Activated CD4-positive, alpha-beta memory T cell treated with anti-CD3 and anti-CD28 coated beads, Interleukin-2, amount 10 ng/mL, durations not matched to agents 7 days and 5 days (primary cell): Measurements from ENCODE around the gene NMNAT2. TPM values are rescaled to one million over a fixed set of nuclear protein-coding genes. Genes with fewer than 3 reads are reported as not detected.

Experiments used
- CTCF ChIA-PET: fragments of 350-600 bp; sonication (Branson Sonifier 250); formaldehyde crosslinking; loops from one replicate; lab custom pipeline; 2021; ENCODE audit warnings: antibody characterized with exemption, inconsistent platforms; lab: Charles Lee
- POLR2A ChIA-PET: fragments of 350-600 bp; sonication (Branson Sonifier 250); formaldehyde crosslinking; loops from one replicate; lab custom pipeline; 2021; ENCODE audit warnings: antibody characterized with exemption; lab: Charles Lee
- DNase-seq: peaks from one replicate; pipeline ENCODE4 v3.0.0-alpha.2; 2020
- H3K27ac Mint-ChIP-seq: one replicate; pipeline ENCODE4 v1.8.0; 2021; ENCODE audit warnings: mild to moderate bottlenecking, mixed read lengths
- H3K27me3 Mint-ChIP-seq: one replicate; pipeline ENCODE4 v1.8.0; 2021; ENCODE audit warnings: mixed read lengths
- H3K36me3 Mint-ChIP-seq: one replicate; pipeline ENCODE4 v1.8.0; 2021; ENCODE audit warnings: low read depth, mixed read lengths
- H3K4me1 Mint-ChIP-seq: one replicate; pipeline ENCODE4 v1.8.0; 2021; ENCODE audit warnings: mixed read lengths
- H3K4me3 Mint-ChIP-seq: one replicate; pipeline ENCODE4 v1.8.0; 2021; ENCODE audit warnings: mild to moderate bottlenecking, mixed read lengths
- H3K9me3 Mint-ChIP-seq: one replicate; pipeline ENCODE4 v1.8.0; 2021; ENCODE audit warnings: mixed read lengths
- total RNA-seq, 2 experiments: library from RNA; stranded (reverse); gene quantifications; one replicate each; pipeline ENCODE4 v1.2.3, GENCODE V29; 2021

NMNAT2 gene
- total RNA-seq, 2 experiments from 2014 or later, result 0.03 to 0.28 TPM

DNA sequence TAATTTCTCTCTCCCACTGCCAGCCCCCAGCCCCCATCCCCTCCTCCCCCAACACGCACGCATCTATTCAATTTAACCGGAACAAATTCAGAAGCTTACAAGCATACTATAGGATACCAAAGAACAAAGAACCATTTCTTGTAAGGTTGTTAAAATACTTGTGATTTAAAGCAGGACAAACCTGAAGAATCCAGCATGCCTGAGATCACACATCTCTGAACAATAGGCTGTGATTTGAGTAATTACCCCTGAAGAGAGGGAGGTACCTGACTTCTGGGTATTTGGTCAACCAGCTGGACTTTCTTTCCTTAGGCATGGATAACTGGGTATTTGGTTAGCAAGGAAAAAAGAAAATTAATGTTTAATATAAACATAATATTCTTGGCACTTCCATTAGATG, 105.1 kb downstream of the NMNAT2 start:
- no peak overlapping the region for H3K27ac Mint-ChIP-seq
- H3K36me3 Mint-ChIP-seq, result no peaks in the 10 kb centered on the region
- POLR2A ChIA-PET, result no interaction called here
- H3K4me3 Mint-ChIP-seq, result no peak overlapping the region
- CTCF ChIA-PET, result no interaction called here
- H3K27me3 Mint-ChIP-seq, result peaks cover 7% of the 10 kb centered on the region
- no peaks in the 10 kb centered on the region for H3K4me1 Mint-ChIP-seq
- DNase-seq, result no peak
- no peaks in the 10 kb centered on the region for H3K9me3 Mint-ChIP-seq

DNA sequence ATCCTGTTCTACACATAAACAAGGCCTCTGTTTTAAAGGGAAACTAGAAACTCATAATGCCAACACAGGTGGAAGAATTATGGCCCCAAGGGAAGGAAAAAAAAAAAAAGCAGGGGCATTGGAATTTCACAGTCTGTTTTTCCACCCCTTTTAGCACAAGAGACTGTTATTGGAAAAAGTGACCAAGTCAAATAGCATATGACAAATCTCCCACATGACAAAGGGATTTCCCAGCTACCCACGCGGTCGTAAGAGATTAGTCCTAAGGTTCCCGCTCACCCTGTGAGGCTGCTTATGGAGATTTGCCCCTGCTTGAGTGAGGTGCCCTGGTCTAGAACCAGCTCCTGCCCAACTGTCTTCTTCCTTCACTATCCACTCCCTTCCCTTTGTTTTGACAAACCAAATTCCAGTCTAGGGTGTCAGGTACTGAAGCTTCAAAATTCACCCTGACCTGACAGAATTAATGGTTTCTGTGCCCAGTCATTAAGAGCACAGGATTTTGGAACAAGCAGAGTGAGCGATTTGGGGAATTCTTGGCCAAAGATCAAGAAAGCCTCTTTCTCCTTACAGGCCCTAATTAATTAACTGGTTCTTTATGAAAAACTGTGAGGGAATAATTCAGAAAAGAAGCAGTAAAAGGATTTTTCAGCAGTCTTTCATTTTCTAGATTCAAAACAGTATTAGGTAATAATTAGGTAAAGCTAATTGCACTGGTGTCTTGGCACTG, 107.3 kb downstream of the NMNAT2 start:
- no peaks in the 10 kb centered on the region for H3K36me3 Mint-ChIP-seq
- POLR2A ChIA-PET, result no interaction called here
- H3K27ac Mint-ChIP-seq, result no peak overlapping the region
- H3K4me1 Mint-ChIP-seq, result no peaks in the 10 kb centered on the region
- H3K4me3 Mint-ChIP-seq, result no peak overlapping the region
- H3K27me3 Mint-ChIP-seq, result peaks cover 5% of the 10 kb centered on the region
- CTCF ChIA-PET, result no interaction called here
- DNase-seq, result no peak
- H3K9me3 Mint-ChIP-seq, result no peaks in the 10 kb centered on the region

DNA sequence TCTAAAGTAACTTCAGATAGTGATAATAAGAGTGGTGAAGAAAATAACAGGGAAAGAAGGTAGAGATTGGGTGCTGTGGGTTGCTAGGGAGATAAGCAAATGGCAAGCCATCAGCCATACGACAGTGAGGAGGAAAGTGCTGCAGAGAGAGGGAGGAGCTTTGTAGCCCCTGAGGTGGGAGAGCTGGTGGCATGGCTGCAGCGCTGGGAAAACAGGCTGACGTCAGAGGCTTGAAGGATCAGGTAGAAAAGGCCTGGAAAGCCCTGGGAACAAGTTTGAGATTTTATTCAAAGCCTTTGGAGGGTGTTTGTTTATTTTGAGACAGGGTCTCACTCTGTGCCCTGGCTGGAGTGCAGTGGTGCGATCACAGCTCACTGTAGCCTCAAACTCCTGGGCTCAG, 109.5 kb downstream of the NMNAT2 start:
- peaks cover 6% of the 10 kb centered on the region for H3K27me3 Mint-ChIP-seq
- ChIA-PET POLR2A (no interaction called here), CTCF (no interaction called here)
- H3K27ac Mint-ChIP-seq, result no peak overlapping the region
- H3K9me3 Mint-ChIP-seq, result no peaks in the 10 kb centered on the region
- DNase-seq, result no peak
- H3K36me3 Mint-ChIP-seq, result no peaks in the 10 kb centered on the region
- no peak overlapping the region for H3K4me3 Mint-ChIP-seq
- no peaks in the 10 kb centered on the region for H3K4me1 Mint-ChIP-seq

DNA sequence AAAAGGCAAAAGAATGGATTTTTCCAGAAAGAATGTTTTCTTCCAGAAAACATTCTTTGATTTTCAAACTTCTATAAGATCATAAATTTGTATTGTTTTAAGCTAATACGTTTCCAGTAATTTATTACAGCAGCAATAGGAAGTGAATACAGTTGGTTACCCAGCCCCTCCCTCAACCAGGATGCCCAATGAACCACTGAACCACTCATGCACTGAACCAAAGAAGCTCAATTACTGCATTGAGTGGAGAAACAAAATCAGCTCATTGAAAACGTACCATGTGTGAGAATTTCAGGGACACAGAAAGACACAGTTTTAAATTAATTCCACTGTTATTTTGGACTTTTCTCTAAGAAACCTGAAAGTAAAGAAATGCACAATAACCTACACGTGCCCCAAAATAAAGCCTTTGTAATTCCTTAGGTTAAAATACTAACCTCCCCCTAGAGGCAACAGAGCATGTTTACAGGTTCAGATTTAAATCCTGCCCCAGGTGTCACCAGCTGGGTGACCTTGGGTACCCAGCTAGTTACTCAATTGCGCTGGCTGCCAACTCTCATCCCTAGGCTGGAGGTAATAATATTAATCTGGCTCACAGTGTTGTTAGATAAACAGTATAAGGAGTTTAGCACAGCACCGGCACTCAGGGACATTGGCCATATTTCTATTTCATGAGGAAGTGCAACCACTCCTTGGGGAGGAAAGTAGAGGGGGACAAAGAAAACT, 111.7 kb downstream of the NMNAT2 start:
- no peaks in the 10 kb centered on the region for H3K4me1 Mint-ChIP-seq
- no peaks in the 10 kb centered on the region for H3K36me3 Mint-ChIP-seq
- H3K9me3 Mint-ChIP-seq, result no peaks in the 10 kb centered on the region
- no peak overlapping the region for H3K27ac Mint-ChIP-seq
- no peak for DNase-seq
- peaks cover 6% of the 10 kb centered on the region for H3K27me3 Mint-ChIP-seq
- no peak overlapping the region for H3K4me3 Mint-ChIP-seq
- ChIA-PET CTCF (interaction anchor here (0.8 to 2.0 kb wide), 3 partner anchors 12 to 300 kb away, joined by 3 to 11 read pairs (median 3); no protein-coding TSS in a partner anchor), POLR2A (no interaction called here)

DNA sequence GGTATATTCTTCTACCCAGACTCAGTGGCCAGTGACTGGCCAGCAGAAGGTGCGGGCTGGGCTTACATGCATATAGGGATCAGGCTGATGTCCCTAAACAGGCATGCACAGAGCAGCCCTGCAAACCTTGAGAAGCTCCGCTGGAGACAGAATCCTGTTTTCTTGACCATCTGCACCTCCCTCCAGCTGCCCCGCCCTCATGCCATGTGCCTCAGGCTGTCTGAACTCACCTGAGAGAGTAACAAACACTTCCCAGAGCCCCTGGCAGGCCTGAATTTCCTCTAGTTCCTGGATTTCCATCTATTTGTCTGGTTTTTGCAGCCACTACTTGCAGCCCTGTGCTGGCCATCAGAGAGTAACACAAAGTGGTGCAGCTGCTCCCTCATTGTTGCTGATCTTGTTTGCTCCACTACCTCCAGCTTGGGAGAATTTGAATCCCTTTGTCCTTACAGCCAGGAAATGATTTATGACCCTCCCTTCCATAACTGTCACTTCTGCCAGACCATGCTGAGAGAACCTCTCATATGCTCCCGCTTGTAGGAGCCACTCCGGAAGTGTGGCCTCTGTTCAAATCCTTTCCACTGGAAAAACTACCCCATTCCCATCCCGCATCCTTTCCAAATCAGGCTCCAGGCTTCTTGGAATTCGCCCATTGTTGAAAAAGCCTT, 113.6 kb downstream of the NMNAT2 start:
- CTCF ChIA-PET, result no interaction called here
- no peak overlapping the region for H3K27ac Mint-ChIP-seq
- POLR2A ChIA-PET, result no interaction called here
- no peak overlapping the region for H3K4me3 Mint-ChIP-seq
- H3K4me1 Mint-ChIP-seq, result no peaks in the 10 kb centered on the region
- no peaks in the 10 kb centered on the region for H3K36me3 Mint-ChIP-seq
- H3K27me3 Mint-ChIP-seq, result peaks cover 6% of the 10 kb centered on the region
- H3K9me3 Mint-ChIP-seq, result no peaks in the 10 kb centered on the region
- DNase-seq, result no peak

DNA sequence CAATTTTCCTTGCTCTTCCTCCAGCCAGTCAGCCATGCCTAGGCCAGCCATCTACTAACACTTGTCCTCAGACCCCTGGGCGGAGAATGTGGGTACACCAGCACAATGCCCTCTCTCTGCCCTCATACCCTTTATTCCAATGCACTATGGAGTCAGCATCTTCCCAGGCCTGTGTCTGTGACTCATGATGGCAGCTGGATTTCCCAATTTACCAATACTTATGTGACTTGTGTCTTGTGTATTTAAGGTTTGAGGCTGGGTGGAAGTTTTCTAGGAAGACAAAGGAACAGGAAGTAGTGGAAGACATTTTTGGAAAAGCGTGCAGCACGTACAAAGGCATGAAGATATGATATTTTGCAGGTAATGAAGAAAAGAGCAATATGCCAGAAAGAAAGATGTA, 114.3 kb downstream of the NMNAT2 start:
- no peak overlapping the region for H3K27ac Mint-ChIP-seq
- H3K4me1 Mint-ChIP-seq, result no peaks in the 10 kb centered on the region
- ChIA-PET CTCF (no interaction called here), POLR2A (no interaction called here)
- no peaks in the 10 kb centered on the region for H3K9me3 Mint-ChIP-seq
- H3K27me3 Mint-ChIP-seq, result peaks cover 6% of the 10 kb centered on the region
- H3K4me3 Mint-ChIP-seq, result no peak overlapping the region
- no peaks in the 10 kb centered on the region for H3K36me3 Mint-ChIP-seq
- DNase-seq, result no peak

DNA sequence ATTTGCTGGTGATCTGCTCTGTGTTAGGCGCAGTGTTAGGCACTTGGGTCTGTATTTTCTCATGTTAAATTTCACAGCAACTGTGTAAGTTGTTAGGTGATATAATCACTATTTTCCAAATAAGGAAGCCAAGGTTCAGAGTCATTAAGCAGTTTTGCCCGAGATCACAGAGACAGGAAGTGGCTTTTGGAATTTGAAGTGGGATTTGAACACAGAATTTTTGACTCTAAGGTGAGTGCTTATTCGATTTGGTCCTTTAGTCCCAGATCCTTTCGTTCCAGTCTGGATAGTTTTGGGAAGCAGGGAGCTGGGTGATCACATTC, 114.9 kb downstream of the NMNAT2 start:
- no peaks in the 10 kb centered on the region for H3K4me1 Mint-ChIP-seq
- CTCF ChIA-PET, result no interaction called here
- POLR2A ChIA-PET, result no interaction called here
- H3K9me3 Mint-ChIP-seq, result no peaks in the 10 kb centered on the region
- no peak overlapping the region for H3K27ac Mint-ChIP-seq
- peaks cover 10% of the 10 kb centered on the region for H3K27me3 Mint-ChIP-seq
- no peak for DNase-seq
- no peaks in the 10 kb centered on the region for H3K36me3 Mint-ChIP-seq
- H3K4me3 Mint-ChIP-seq, result no peak overlapping the region

DNA sequence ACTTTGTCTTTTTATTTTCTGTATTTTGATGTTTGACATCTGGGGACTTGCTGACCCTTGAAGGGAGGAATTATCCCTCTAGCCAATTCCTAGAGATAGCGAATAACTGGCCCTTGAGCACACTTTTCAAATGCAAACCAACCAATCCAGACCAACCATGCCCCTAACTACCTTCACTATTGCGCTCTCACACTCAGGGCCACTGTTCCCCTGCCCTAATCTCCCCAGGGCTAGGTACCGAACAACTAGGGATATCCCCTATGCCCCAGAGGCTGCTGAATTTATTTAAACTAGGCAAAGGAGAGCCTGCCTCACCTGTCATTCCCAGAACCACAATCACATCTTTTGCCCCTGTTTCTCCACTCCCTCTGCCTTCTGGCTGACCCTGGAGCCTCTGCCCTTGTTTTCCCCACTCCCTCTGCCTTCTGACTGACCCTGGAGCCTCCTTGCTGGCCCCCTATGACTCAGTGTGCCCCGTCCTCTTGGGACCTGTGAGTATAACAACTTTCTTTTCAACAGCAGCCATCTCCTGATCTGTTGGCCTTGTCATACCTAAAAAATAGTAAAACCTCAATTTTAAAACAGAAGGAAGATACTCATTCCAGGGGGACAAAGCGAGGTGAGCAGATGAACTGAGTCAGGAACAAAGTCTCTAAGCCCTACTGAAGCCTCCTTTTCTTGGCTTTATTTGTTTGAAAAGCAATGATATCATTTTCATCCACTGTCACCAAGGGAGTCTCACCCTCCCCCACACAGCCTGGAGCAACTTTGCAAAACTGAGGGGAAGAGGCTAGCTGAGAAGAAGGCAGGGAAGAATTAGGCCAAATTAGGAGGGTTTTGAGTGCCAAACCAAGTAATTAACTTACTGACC, 115.5 kb downstream of the NMNAT2 start:
- no peak overlapping the region for H3K4me3 Mint-ChIP-seq

DNA sequence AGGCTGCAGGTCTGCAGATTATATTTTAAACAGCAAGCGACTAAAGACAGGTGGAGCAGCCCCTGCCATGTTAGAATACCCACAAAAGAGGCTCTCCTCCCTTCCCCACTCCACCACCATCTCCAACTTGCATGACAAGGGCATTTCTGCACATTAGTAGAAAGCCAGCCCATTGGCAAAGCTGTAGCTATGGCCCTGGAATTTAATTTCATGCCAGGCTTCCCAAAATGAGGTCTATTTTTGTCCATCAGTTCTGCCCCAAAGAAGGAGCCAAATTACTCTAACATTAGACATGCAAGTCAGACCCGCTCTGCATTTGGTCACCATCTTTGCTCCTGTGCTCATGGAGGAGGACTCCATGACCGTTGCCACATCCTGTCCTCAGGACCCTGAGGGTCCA, 116.9 kb downstream of the NMNAT2 start:
- H3K9me3 Mint-ChIP-seq, result no peaks in the 10 kb centered on the region
- no peaks in the 10 kb centered on the region for H3K36me3 Mint-ChIP-seq
- DNase-seq, result no peak
- no peak overlapping the region for H3K27ac Mint-ChIP-seq
- H3K27me3 Mint-ChIP-seq, result peaks cover 18% of the 10 kb centered on the region
- ChIA-PET CTCF (no interaction called here), POLR2A (no interaction called here)
- H3K4me1 Mint-ChIP-seq, result no peaks in the 10 kb centered on the region
- no peak overlapping the region for H3K4me3 Mint-ChIP-seq

More for the DNA sequence above, 115.5 kb downstream of the NMNAT2 start:
- Mint-ChIP-seq H3K27ac (no peak overlapping the region), H3K9me3 (no peaks in the 10 kb centered on the region), H3K4me1 (no peaks in the 10 kb centered on the region), H3K27me3 (peaks cover 14% of the 10 kb centered on the region), H3K36me3 (no peaks in the 10 kb centered on the region)
- POLR2A ChIA-PET, result no interaction called here
- no peak for DNase-seq
- CTCF ChIA-PET, result no interaction called here

DNA sequence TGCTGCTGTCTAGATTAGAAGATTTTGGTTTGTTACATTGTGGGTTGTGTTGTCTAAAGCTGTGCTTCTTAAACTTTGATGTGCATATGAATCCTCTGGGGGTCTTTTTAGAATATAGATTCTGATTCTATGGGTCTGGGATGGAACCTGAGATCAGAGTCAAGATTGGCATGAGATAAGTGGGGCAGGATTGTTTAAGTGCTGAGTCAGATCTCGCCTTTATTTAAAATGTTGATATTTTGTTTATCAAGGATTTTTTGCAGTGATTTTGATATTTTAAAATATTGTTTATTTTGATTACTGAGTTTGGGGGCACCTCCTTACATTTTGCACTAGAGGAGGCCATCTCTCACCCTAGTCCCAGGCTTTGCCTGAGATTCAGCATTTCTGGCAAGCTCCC, 117.4 kb downstream of the NMNAT2 start:
- Mint-ChIP-seq H3K4me3 (no peak overlapping the region), H3K9me3 (no peaks in the 10 kb centered on the region), H3K4me1 (no peaks in the 10 kb centered on the region), H3K36me3 (no peaks in the 10 kb centered on the region), H3K27ac (no peak overlapping the region), H3K27me3 (peaks cover 18% of the 10 kb centered on the region)
- ChIA-PET POLR2A (no interaction called here), CTCF (no interaction called here)
- DNase-seq, result no peak

DNA sequence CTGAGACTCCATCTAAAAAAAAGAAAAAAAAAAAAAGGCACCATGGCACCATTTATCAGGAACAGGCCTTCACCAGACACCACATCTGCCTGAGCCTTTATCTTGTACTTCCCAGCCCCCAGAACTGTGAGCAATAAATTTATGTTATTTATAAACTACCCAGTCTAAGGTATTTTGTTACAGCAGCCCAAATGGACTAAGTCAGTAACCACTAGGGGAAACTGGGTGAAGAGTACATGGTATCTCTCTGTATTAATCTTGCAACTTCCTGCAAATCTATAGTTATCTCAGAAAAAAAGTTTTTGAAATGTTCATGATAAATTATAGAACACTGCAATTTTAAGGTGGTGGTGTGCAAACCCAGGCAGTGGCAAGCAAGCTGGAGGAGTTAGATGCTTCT, 117.8 kb downstream of the NMNAT2 start:
- Mint-ChIP-seq H3K9me3 (no peaks in the 10 kb centered on the region), H3K4me3 (no peak overlapping the region), H3K27ac (no peak overlapping the region), H3K27me3 (peaks cover 20% of the 10 kb centered on the region), H3K36me3 (no peaks in the 10 kb centered on the region), H3K4me1 (no peaks in the 10 kb centered on the region)
- ChIA-PET CTCF (no interaction called here), POLR2A (no interaction called here)
- no peak for DNase-seq

DNA sequence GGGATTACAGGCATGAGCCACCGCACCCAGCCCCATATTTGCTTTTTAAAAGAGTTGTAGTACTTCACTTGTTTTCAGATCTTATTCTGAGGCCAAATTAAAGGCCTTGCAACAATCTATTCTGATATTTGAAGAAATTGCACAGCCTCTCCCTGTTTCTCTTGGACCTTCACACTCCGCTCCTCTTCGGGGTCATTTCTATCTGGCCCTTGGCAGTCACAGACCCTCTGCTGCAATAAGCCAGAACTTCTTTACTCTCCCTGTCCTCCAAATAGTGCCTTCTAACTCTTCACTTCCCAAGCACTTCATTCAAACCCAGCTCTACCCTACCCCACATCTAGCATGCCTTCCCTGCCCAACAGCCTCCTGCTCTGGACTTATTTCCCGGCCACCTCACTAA, 121.4 kb downstream of the NMNAT2 start:
- ChIA-PET CTCF (no interaction called here), POLR2A (no interaction called here)
- Mint-ChIP-seq H3K36me3 (no peaks in the 10 kb centered on the region), H3K4me3 (no peak overlapping the region), H3K27ac (no peak overlapping the region), H3K4me1 (no peaks in the 10 kb centered on the region), H3K27me3 (peaks cover 15% of the 10 kb centered on the region), H3K9me3 (no peaks in the 10 kb centered on the region)
- DNase-seq, result no peak

DNA sequence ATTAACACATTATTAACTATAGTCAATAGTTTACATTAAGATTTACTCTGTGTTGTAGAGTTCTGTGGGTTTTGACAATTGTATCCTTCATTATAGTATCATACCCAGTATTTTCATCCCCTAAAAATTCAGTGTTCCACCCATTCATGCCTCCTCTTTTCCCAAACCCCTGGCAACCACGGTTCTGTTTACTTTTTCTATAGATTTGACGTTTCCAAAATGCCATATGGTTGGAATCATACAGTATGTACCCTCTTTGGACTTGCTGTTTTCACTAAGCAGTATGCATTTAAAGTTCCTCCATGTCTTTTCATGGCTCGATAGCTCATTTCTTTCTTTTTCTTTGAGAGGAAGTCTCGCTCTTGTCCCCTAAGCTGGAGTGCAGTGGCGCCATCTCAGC, 122.7 kb downstream of the NMNAT2 start:
- Mint-ChIP-seq H3K27me3 (peaks cover 15% of the 10 kb centered on the region), H3K9me3 (no peaks in the 10 kb centered on the region), H3K4me1 (no peaks in the 10 kb centered on the region), H3K4me3 (no peak overlapping the region), H3K36me3 (no peaks in the 10 kb centered on the region), H3K27ac (no peak overlapping the region)
- no peak for DNase-seq
- ChIA-PET POLR2A (no interaction called here), CTCF (no interaction called here)
